ENCODE data around the gene HACD4. TPM values are rescaled to one million over a fixed set of nuclear protein-coding genes. Genes with fewer than 3 reads are reported as not detected.
A peak's percentile ranks its signal among the peaks of the same experiment; 100 is the strongest.

HACD4 gene
- 1 to 10 TPM; 1.1 to 1.6 TPM for total RNA-seq

GRCh38 chr9:21031091-21031807 is at the start of gene HACD4:
TSS of gene HACD4 (minus strand) at chr9:21031640. CDS start at chr9:21031590, 50 bp downstream.
- no peaks in the 10 kb centered on the region for H3K27me3 Mint-ChIP-seq (ENCODE audit: low read depth)
- CTCF ChIA-PET = interaction anchor here (1.0 to 1.7 kb wide), 4 partner anchors 12 to 79 kb away, joined by 3 to 5 read pairs (median 4); no protein-coding TSS in a partner anchor
- H3K4me3 Mint-ChIP-seq = peak within 1 kb of the TSS; percentile 49
- DNase-seq = peak; percentile 78
- H3K36me3 Mint-ChIP-seq (ENCODE audit: low read depth) = peaks cover 3% of the 10 kb centered on the region
- intact Hi-C loops (cut with micrococcal nuclease) = loop anchor here (1.0 to 10.0 kb wide), 17 partner anchors 30 to 1514 kb away; partner anchors contain the start of genes CDKN2B, FOCAD, KLHL9 and MTAP
- H3K4me1 Mint-ChIP-seq (ENCODE audit: low read depth) = peaks cover 25% of the 10 kb centered on the region
- H3K27ac Mint-ChIP-seq = peak within 1 kb of the TSS; percentile 69
- no peaks in the 10 kb centered on the region for H3K9me3 Mint-ChIP-seq

DNA sequence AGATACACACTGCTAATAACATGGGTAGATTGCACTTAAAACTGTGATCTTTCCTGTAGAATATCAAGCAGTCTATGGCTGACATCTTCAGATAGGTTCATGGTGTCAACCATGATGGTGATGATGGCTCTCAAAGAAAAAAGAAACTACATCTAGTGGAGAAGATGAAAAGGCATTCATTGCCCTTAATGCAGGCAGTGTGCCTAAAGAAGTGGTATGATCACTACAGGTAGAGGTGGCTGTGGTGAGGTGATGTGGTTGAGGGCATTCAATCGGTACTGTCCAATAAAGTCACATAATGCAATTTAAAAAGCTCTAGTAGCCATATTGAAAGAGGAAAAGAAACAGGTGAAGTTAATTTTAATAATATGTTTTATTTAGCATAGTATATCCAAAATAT is 49.4 kb upstream of the HACD4 start:
- H3K9me3 Mint-ChIP-seq = no peaks in the 10 kb centered on the region
- CTCF ChIA-PET = interaction anchor here (1.6 to 2.3 kb wide), 2 partner anchors 16 to 31 kb away, joined by 4 to 19 read pairs; no protein-coding TSS in a partner anchor
- no peak overlapping the region for H3K4me3 Mint-ChIP-seq
- DNase-seq = no peak
- H3K4me1 Mint-ChIP-seq (ENCODE audit: low read depth) = peaks cover 29% of the 10 kb centered on the region
- intact Hi-C loops (cut with micrococcal nuclease) = no loop called here
- H3K36me3 Mint-ChIP-seq (ENCODE audit: low read depth) = no peaks in the 10 kb centered on the region
- H3K27me3 Mint-ChIP-seq (ENCODE audit: low read depth) = no peaks in the 10 kb centered on the region
- H3K27ac Mint-ChIP-seq = no peak overlapping the region

- CTCF ChIA-PET = interaction anchor here (0.5 to 3.5 kb wide), 10 partner anchors 11 to 722 kb away, joined by 3 to 57 read pairs (median 4); no protein-coding TSS in a partner anchor
- H3K27me3 Mint-ChIP-seq (ENCODE audit: low read depth) = no peaks in the 10 kb centered on the region
- H3K27ac Mint-ChIP-seq = peak overlapping the region; percentile 37
These were observed 47.3 kb upstream of the HACD4 start for GRCh38 chr9:21078702-21079101.

DNA sequence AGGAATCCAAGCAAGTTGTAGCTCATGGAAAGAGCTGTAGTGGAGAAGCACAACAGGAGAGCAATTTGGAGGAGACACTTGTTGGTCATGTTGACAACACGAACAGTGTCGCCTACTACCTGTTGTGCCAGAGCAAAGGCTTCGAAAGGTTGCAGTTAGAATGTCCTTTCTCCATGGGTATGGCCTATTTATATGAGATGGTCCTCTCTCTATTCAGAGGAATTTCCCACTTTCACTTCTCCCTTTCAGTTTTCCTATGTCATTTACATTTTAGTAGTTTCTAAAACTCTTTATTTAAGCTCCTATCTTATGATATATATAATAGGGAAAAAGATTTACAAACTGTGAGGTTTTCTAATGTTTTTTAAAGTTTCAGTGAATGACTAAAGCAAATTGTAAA is 46.3 kb upstream of the HACD4 start, which contains the start of gene IFNB1:
Gene IFNB1, minus strand, starts transcription at position 162 of the 400 bp plus-strand sequence. Its CDS starts 73 bp downstream, at position 89.
- peaks cover 25% of the 10 kb centered on the region for H3K4me1 Mint-ChIP-seq (ENCODE audit: low read depth)
- no peaks in the 10 kb centered on the region for H3K9me3 Mint-ChIP-seq
- peak within 1 kb of the TSS; percentile 37 for H3K27ac Mint-ChIP-seq
- DNase-seq = no peak
- H3K4me3 Mint-ChIP-seq = no peak within 1 kb of the TSS
- H3K27me3 Mint-ChIP-seq (ENCODE audit: low read depth) = no peaks in the 10 kb centered on the region
- CTCF ChIA-PET = interaction anchor here (1.3 to 3.5 kb wide), 6 partner anchors 12 to 137 kb away, joined by 3 to 57 read pairs (median 8); no protein-coding TSS in a partner anchor
- intact Hi-C loops (cut with micrococcal nuclease) = loop anchor here (1.0 to 2.0 kb wide), 3 partner anchors 19 to 34 kb away; no protein-coding TSS in a partner anchor
- peaks cover 1% of the 10 kb centered on the region for H3K36me3 Mint-ChIP-seq (ENCODE audit: low read depth)

More at GRCh38 chr9:21078702-21079101, 47.3 kb upstream of the HACD4 start:
- no peak for DNase-seq
- H3K4me1 Mint-ChIP-seq (ENCODE audit: low read depth) = peaks cover 27% of the 10 kb centered on the region
- H3K9me3 Mint-ChIP-seq = no peaks in the 10 kb centered on the region
- intact Hi-C loops (cut with micrococcal nuclease) = loop anchor here (1.0 to 2.0 kb wide), 3 partner anchors 18 to 33 kb away; no protein-coding TSS in a partner anchor
- H3K4me3 Mint-ChIP-seq = no peak overlapping the region
- no peaks in the 10 kb centered on the region for H3K36me3 Mint-ChIP-seq (ENCODE audit: low read depth)

GRCh38 chr9:21075484-21075883 is 44.0 kb upstream of the HACD4 start:
- H3K27me3 Mint-ChIP-seq (ENCODE audit: low read depth) = no peaks in the 10 kb centered on the region
- no peak overlapping the region for H3K4me3 Mint-ChIP-seq
- peaks cover 7% of the 10 kb centered on the region for H3K4me1 Mint-ChIP-seq (ENCODE audit: low read depth)
- H3K27ac Mint-ChIP-seq = no peak overlapping the region
- no peak for DNase-seq
- CTCF ChIA-PET = interaction anchor here (0.8 to 1.9 kb wide), 6 partner anchors 10 to 120 kb away, joined by 3 to 15 read pairs (median 4); no protein-coding TSS in a partner anchor
- intact Hi-C loops (cut with micrococcal nuclease) = no loop called here
- H3K36me3 Mint-ChIP-seq (ENCODE audit: low read depth) = peaks cover 1% of the 10 kb centered on the region
- no peaks in the 10 kb centered on the region for H3K9me3 Mint-ChIP-seq

GRCh38 chr9:21070906-21071305 is 39.5 kb upstream of the HACD4 start:
- H3K9me3 Mint-ChIP-seq = no peaks in the 10 kb centered on the region
- H3K36me3 Mint-ChIP-seq (ENCODE audit: low read depth) = peaks cover 1% of the 10 kb centered on the region
- H3K4me3 Mint-ChIP-seq = no peak overlapping the region
- CTCF ChIA-PET = interaction anchor here (1.5 kb wide), 1 partner anchor 40 kb away, joined by 7 read pairs; no protein-coding TSS in a partner anchor
- no peaks in the 10 kb centered on the region for H3K4me1 Mint-ChIP-seq (ENCODE audit: low read depth)
- H3K27me3 Mint-ChIP-seq (ENCODE audit: low read depth) = no peaks in the 10 kb centered on the region
- DNase-seq = no peak
- no peak overlapping the region for H3K27ac Mint-ChIP-seq
- intact Hi-C loops (cut with micrococcal nuclease) = no loop called here

DNA sequence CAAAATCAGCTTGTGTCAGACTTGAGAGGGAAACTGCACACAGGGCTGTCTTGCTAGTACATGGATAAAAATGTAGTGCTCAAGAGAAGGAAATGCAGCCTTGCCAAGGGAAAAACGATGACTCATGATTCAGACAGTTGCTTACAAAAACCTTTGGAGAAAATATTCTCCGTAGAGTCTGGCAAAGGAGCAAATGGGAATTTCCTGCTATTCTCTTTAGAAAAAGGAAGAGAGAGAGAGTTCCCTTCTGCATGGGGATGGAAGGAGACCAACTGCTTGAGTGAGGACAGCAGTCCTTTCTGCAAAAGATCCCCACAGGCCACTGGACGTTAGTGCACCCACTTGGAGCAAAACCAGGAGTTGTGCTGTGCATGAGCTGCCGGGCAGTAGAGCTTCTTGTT is 38.7 kb upstream of the HACD4 start:
- Mint-ChIP-seq H3K27ac (no peak overlapping the region), H3K4me1 (ENCODE audit: low read depth) (no peaks in the 10 kb centered on the region), H3K36me3 (ENCODE audit: low read depth) (peaks cover 1% of the 10 kb centered on the region), H3K4me3 (no peak overlapping the region), H3K27me3 (ENCODE audit: low read depth) (no peaks in the 10 kb centered on the region), H3K9me3 (no peaks in the 10 kb centered on the region)
- CTCF ChIA-PET = interaction anchor here (1.3 to 1.5 kb wide), 2 partner anchors 9 to 40 kb away, joined by 3 to 7 read pairs; no protein-coding TSS in a partner anchor
- DNase-seq = no peak
- intact Hi-C loops (cut with micrococcal nuclease) = no loop called here

GRCh38 chr9:21060919-21061561 is 29.6 kb upstream of the HACD4 start:
- intact Hi-C loops (cut with micrococcal nuclease) = no loop called here
- H3K27me3 Mint-ChIP-seq (ENCODE audit: low read depth) = no peaks in the 10 kb centered on the region
- peak; percentile 23 for DNase-seq
- CTCF ChIA-PET = interaction anchor here (0.6 to 1.0 kb wide), 2 partner anchors 9 to 318 kb away, joined by 3 to 6 read pairs; no protein-coding TSS in a partner anchor
- H3K4me1 Mint-ChIP-seq (ENCODE audit: low read depth) = peaks cover 14% of the 10 kb centered on the region
- H3K9me3 Mint-ChIP-seq = peaks cover 1% of the 10 kb centered on the region
- H3K36me3 Mint-ChIP-seq (ENCODE audit: low read depth) = no peaks in the 10 kb centered on the region
- H3K27ac Mint-ChIP-seq = no peak overlapping the region
- no peak overlapping the region for H3K4me3 Mint-ChIP-seq

DNA sequence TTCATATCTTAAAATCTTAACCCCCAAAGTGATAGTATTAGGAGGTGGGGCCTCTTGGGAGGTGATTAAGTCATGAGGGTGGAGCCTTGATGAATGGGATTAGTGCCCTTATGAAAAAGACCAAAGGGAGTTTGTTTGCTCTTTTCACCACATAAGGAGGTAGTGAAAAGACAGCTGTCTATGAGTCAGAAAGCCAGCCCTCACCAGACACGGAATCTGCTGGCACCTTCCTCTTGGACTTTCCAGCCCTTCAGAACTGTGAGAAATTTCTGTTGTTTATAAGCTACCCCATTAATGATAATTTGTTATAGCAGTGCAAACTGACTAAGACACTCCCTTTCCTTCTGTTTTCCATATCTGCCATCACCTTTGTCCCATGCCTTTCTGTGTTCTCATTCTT is 25.5 kb upstream of the HACD4 start:
- peaks cover 17% of the 10 kb centered on the region for H3K4me1 Mint-ChIP-seq (ENCODE audit: low read depth)
- H3K36me3 Mint-ChIP-seq (ENCODE audit: low read depth) = peaks cover 1% of the 10 kb centered on the region
- no peak overlapping the region for H3K27ac Mint-ChIP-seq
- DNase-seq = no peak
- no peaks in the 10 kb centered on the region for H3K27me3 Mint-ChIP-seq (ENCODE audit: low read depth)
- no peak overlapping the region for H3K4me3 Mint-ChIP-seq
- intact Hi-C loops (cut with micrococcal nuclease) = no loop called here
- H3K9me3 Mint-ChIP-seq = no peaks in the 10 kb centered on the region
- CTCF ChIA-PET = interaction anchor here (0.6 kb wide), 1 partner anchor 122 kb away, joined by 3 read pairs; no protein-coding TSS in a partner anchor

DNA sequence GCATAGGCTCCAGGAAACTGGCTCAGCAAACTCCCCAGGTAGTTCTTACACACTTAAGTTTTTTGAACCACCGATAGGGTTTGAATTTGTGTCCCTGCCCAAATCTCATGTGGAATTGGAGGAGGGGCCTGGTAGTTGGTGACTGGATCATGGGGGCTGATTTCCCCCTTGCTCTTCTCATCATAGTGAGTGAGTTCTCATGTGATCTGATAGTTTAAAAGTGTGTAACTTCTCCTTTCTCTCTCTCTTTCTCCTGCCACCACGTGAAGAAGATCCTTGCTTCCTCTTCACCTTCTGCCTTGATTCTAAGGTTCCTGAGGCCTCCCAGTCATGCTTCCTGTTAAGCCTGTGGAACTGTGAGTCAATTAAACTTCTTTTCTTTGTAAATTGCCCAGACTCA is 22.4 kb upstream of the HACD4 start:
- no peaks in the 10 kb centered on the region for H3K9me3 Mint-ChIP-seq
- no peak overlapping the region for H3K27ac Mint-ChIP-seq
- H3K36me3 Mint-ChIP-seq (ENCODE audit: low read depth) = peaks cover 1% of the 10 kb centered on the region
- CTCF ChIA-PET = interaction anchor here (1.5 kb wide), 1 partner anchor 57 kb away, joined by 4 read pairs; no protein-coding TSS in a partner anchor
- intact Hi-C loops (cut with micrococcal nuclease) = no loop called here
- no peak for DNase-seq
- peaks cover 2% of the 10 kb centered on the region for H3K4me1 Mint-ChIP-seq (ENCODE audit: low read depth)
- no peaks in the 10 kb centered on the region for H3K27me3 Mint-ChIP-seq (ENCODE audit: low read depth)
- H3K4me3 Mint-ChIP-seq = no peak overlapping the region

- intact Hi-C loops (cut with micrococcal nuclease) = no loop called here
- Mint-ChIP-seq H3K27ac (no peak overlapping the region), H3K4me3 (no peak overlapping the region), H3K27me3 (ENCODE audit: low read depth) (no peaks in the 10 kb centered on the region), H3K36me3 (ENCODE audit: low read depth) (no peaks in the 10 kb centered on the region), H3K4me1 (ENCODE audit: low read depth) (no peaks in the 10 kb centered on the region), H3K9me3 (no peaks in the 10 kb centered on the region)
- DNase-seq = no peak
- CTCF ChIA-PET = interaction anchor here (0.6 to 1.6 kb wide), 3 partner anchors 31 to 393 kb away, joined by 3 to 5 read pairs (median 3); no protein-coding TSS in a partner anchor
These were observed 15.8 kb upstream of the HACD4 start for GRCh38 chr9:21047281-21047691.

DNA sequence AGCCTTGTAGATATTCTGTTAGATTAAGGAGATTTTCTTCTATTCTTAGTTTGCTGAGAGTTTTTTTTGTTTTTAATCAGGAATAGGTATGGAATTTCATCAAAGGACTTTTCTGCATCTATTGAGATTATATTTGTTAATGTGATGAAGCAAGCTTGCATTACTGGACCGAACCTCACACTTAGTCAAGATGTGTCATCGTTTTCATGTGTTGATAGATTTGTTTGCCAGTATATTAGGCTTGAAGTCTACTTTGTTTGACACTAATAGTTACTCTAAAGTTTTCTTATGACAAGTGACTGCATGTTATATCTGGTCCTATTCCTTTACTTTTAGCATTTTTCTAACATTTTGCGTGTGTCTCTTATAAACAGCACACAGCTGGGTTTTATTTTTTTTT is 12.4 kb upstream of the HACD4 start:
- Mint-ChIP-seq H3K4me3 (no peak overlapping the region), H3K36me3 (ENCODE audit: low read depth) (no peaks in the 10 kb centered on the region), H3K27me3 (ENCODE audit: low read depth) (no peaks in the 10 kb centered on the region), H3K9me3 (no peaks in the 10 kb centered on the region), H3K4me1 (ENCODE audit: low read depth) (peaks cover 5% of the 10 kb centered on the region), H3K27ac (no peak overlapping the region)
- CTCF ChIA-PET = no interaction called here
- DNase-seq = no peak
- intact Hi-C loops (cut with micrococcal nuclease) = no loop called here

Measured in activated naive CD4-positive, alpha-beta T cell treated with anti-CD3 and anti-CD28 coated beads for 36 hours (primary cell).